ENCODE measurements around the gene KSR1.

DNA sequence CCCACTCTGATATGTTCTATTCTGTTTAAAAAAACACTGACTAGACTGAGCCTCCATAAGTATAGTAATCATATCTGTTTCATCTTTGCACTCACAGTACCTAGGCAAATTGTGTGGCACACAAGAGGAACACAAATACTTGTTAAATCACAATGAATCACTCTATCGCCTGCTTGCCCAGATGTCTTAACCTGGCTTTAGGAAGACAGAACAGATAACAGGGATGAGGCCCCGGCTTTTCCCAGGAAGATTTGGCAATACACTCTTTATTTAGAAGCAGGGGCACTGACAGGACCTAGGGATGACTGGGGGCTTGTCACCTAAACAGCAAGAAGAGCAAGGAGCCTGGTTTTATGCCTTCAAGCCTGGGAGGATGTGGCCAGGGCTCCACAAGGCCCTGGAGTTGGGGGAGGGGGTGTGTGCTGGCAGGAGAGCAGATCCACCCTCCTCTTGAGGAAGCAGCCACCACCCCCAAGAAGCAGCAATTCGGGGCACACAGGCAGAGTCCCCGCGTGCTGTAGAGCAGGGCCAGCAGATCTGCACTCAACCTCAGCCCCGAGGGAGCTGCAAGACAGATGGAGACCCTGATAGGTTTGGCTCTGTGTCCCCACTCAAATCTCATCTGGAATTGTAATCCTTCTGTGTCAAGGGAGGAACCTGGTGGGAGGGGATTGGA, 41.0 kb upstream of the KSR1 start:
- TF ChIP-seq EP300 (IDR thresholded peaks at IDR 0.05; ENCODE audit: borderline replicate concordance in 1 of 2, low read depth in 2 of 2, low read length in 2 of 2) (no peak), CREB1 (IDR thresholded peaks at IDR 0.05) (no peak), POU5F1 (IDR thresholded peaks at IDR 0.05; ENCODE audit: low read depth, low read length) (no peak), POLR2A (IDR thresholded peaks at IDR 0.05; ENCODE audit: control extremely low read depth in 1 of 2, low read depth in 2 of 2, low read length in 2 of 2) (no peak), EZH2 (IDR thresholded peaks at IDR 0.05; ENCODE audit: low read depth, low read length, severe bottlenecking) (no peak), SP2 (IDR thresholded peaks at IDR 0.05; ENCODE audit: low read length) (no peak), CEBPB (IDR thresholded peaks at IDR 0.05; ENCODE audit: low read depth, low read length) (no peak), JUND (IDR thresholded peaks at IDR 0.05; ENCODE audit: low read length) (no peak), NANOG (IDR thresholded peaks at IDR 0.05; ENCODE audit: insufficient read depth, low read depth, low read length, poor library complexity, severe bottlenecking) (no peak), SP4 (IDR thresholded peaks at IDR 0.05; ENCODE audit: low read length) (no peak), RFX5 (IDR thresholded peaks at IDR 0.05; ENCODE audit: borderline replicate concordance, low read depth, low read length) (no peak)
- TF ChIP-seq, protein P1, sequence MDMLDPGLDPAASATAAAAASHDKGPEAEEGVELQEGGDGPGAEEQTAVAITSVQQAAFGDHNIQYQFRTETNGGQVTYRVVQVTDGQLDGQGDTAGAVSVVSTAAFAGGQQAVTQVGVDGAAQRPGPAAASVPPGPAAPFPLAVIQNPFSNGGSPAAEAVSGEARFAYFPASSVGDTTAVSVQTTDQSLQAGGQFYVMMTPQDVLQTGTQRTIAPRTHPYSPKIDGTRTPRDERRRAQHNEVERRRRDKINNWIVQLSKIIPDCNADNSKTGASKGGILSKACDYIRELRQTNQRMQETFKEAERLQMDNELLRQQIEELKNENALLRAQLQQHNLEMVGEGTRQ (IDR thresholded peaks at IDR 0.05; ENCODE audit: low read length): no peak
- TF ChIP-seq, protein P2, sequence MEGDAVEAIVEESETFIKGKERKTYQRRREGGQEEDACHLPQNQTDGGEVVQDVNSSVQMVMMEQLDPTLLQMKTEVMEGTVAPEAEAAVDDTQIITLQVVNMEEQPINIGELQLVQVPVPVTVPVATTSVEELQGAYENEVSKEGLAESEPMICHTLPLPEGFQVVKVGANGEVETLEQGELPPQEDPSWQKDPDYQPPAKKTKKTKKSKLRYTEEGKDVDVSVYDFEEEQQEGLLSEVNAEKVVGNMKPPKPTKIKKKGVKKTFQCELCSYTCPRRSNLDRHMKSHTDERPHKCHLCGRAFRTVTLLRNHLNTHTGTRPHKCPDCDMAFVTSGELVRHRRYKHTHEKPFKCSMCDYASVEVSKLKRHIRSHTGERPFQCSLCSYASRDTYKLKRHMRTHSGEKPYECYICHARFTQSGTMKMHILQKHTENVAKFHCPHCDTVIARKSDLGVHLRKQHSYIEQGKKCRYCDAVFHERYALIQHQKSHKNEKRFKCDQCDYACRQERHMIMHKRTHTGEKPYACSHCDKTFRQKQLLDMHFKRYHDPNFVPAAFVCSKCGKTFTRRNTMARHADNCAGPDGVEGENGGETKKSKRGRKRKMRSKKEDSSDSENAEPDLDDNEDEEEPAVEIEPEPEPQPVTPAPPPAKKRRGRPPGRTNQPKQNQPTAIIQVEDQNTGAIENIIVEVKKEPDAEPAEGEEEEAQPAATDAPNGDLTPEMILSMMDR (IDR thresholded peaks at IDR 0.05; ENCODE audit: control extremely low read depth in 1 of 3, insufficient read depth in 1 of 3, low read depth in 1 of 3, low read length in 3 of 3): no peak

Measured in H1 (cell line).